Measurements from ENCODE around the gene ENTREP3.
"Not testable (repeated sequence)": the region's sequence is repeated elsewhere in the genome, so short reads cannot be mapped to it uniquely, and the experiment has no call there.

Gene ENTREP3

DNA sequence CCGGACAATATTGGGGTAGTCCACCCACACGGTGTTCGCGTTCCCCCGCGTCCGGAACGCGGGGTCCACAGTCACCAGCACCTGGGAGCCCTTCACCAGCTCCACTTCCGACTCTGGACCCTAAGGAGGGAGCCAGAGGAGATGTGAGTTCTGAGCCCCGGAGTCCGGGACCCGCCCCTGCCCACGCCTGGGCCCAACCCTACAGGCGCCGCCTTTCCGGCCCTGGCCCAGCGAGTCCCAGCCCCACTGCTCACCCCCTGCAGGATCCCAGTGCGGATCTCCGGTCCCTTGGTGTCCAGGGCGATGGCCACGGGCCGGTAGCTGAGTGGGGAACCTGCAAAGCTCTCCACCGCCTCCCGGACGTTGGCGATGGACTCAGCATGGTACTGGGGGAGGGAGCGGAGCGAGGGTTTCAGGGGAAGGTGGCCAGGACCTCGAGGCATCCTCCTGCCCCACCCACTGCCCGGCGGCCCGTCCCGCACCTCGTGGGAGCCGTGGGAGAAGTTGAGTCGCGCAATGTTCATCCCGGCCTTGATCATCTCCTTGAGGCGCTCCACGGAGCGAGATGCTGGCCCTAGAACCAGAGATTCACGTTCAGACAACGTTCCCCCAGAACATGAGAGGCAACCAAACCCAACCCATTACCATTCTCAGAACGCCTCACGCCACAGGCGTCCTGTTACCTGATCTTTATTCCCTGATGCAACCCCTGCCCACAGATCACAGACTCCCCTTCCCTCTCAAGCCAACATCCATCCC lies 40.1 kb upstream of the ENTREP3 start:
- H3K36me3 ChIP-seq (ENCODE audit: insufficient read depth, low read length), result no peaks in the 10 kb centered on the region
- no peak overlapping the region for H3K27ac ChIP-seq
- no peak overlapping the region for H3K9ac ChIP-seq (ENCODE audit: insufficient read length)
- no peak overlapping the region for H3K4me3 ChIP-seq
- no peak for DNase-seq (ENCODE audit: low read depth, low spot score)
- TF ChIP-seq EZH2 (IDR thresholded peaks at IDR 0.05) (no peak), POLR2AphosphoS5 (IDR thresholded peaks at IDR 0.05; ENCODE audit: borderline replicate concordance, low read depth, low read length) (no peak), FOXP2 (optimal IDR thresholded peaks at IDR 0.05; ENCODE audit: control extremely low read depth, extremely low read length, insufficient read depth) (no peak)
- H3K9me3 ChIP-seq (ENCODE audit: low read depth, low read length), result no peaks in the 10 kb centered on the region

DNA sequence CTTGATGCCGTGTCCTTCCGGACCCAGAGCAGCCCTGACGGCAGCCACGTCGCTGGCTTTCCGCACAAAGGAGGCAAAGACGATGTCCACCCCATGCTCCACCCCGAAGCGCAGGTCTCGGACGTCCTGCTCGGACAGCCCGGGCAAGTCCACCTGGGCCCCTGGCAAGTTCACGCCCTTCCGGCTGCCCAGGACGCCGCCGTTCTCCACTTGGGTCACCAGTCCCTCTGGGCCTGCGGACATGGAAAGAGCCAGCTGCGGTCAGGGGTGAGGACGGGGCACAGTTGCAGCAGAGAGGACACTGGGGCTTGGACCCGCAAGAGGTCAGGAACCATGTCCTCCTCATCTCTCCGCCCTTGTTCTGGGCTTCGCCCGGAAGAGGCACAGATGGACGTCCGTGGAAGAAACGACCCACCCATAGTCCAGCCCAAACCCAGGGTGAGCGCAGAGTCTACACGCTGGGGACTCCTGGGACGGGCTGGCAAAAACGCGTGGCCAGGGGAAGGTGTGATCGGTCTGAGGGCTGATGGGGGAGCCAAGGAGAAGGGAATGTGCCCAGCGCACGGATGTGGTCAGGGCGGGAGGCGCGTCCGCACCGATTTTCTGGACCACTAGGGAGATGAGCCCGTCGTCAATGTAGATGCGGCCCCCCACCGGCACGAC lies 39.4 kb upstream of the ENTREP3 start:
- no peak for DNase-seq (ENCODE audit: low read depth, low spot score)
- no peak overlapping the region for H3K4me3 ChIP-seq
- H3K9ac ChIP-seq (ENCODE audit: insufficient read length), result no peak overlapping the region
- no peaks in the 10 kb centered on the region for H3K9me3 ChIP-seq (ENCODE audit: low read depth, low read length)
- no peak overlapping the region for H3K27ac ChIP-seq
- H3K36me3 ChIP-seq (ENCODE audit: insufficient read depth, low read length), result no peaks in the 10 kb centered on the region
- TF ChIP-seq EZH2 (IDR thresholded peaks at IDR 0.05) (no peak), FOXP2 (optimal IDR thresholded peaks at IDR 0.05; ENCODE audit: control extremely low read depth, extremely low read length, insufficient read depth) (no peak), POLR2AphosphoS5 (IDR thresholded peaks at IDR 0.05; ENCODE audit: borderline replicate concordance, low read depth, low read length) (no peak)

GRCh38 chr1:155293086-155293749 lies 37.9 kb upstream of the ENTREP3 start:
- TF ChIP-seq EZH2 (IDR thresholded peaks at IDR 0.05), result no peak
- TF ChIP-seq FOXP2 (optimal IDR thresholded peaks at IDR 0.05; ENCODE audit: control extremely low read depth, extremely low read length, insufficient read depth), result no peak
- TF ChIP-seq POLR2AphosphoS5 (IDR thresholded peaks at IDR 0.05; ENCODE audit: borderline replicate concordance, low read depth, low read length), result no peak
- H3K4me3 ChIP-seq, result no peak overlapping the region

DNA sequence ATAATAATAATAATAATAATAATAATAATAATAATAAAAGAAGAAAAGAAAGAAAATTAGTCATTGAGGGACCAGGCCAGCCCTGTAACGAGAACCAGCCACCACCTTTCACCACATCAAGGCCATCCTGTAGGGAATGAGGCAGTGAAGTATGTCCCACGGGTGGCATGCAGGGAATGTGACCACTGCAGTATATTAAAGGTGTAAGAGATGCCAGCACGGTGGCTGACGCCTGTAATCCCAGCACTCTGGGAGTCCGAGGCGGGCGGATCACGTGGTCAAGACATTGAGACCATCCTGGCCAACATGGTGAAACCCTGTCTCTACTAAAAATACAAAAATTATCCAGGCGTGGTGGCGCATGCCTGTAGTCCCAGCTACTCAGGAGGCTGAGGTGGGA lies 35.7 kb upstream of the ENTREP3 start:
- not testable (repeated sequence) for DNase-seq (ENCODE audit: low read depth, low spot score); H3K9me3 ChIP-seq (ENCODE audit: low read depth, low read length); H3K36me3 ChIP-seq (ENCODE audit: insufficient read depth, low read length); H3K27ac ChIP-seq; H3K9ac ChIP-seq (ENCODE audit: insufficient read length); H3K4me3 ChIP-seq

More at GRCh38 chr1:155293086-155293749, 37.9 kb upstream of the ENTREP3 start:
- no peak for DNase-seq (ENCODE audit: low read depth, low spot score)
- no peak overlapping the region for H3K9ac ChIP-seq (ENCODE audit: insufficient read length)
- H3K9me3 ChIP-seq (ENCODE audit: low read depth, low read length), result no peaks in the 10 kb centered on the region
- no peak overlapping the region for H3K27ac ChIP-seq
- H3K36me3 ChIP-seq (ENCODE audit: insufficient read depth, low read length), result no peaks in the 10 kb centered on the region

GRCh38 chr1:155287987-155288543 lies 32.8 kb upstream of the ENTREP3 start:
- TF ChIP-seq POLR2AphosphoS5 (IDR thresholded peaks at IDR 0.05; ENCODE audit: borderline replicate concordance, low read depth, low read length), result no peak
- no peak for TF ChIP-seq FOXP2 (optimal IDR thresholded peaks at IDR 0.05; ENCODE audit: control extremely low read depth, extremely low read length, insufficient read depth)
- TF ChIP-seq EZH2 (IDR thresholded peaks at IDR 0.05), result no peak
- H3K9ac ChIP-seq (ENCODE audit: insufficient read length), result no peak overlapping the region

GRCh38 chr1:155286544-155286943 lies 31.3 kb upstream of the ENTREP3 start:
- TF ChIP-seq FOXP2 (optimal IDR thresholded peaks at IDR 0.05; ENCODE audit: control extremely low read depth, extremely low read length, insufficient read depth), result no peak
- no peak for TF ChIP-seq POLR2AphosphoS5 (IDR thresholded peaks at IDR 0.05; ENCODE audit: borderline replicate concordance, low read depth, low read length)
- no peak for TF ChIP-seq EZH2 (IDR thresholded peaks at IDR 0.05)
- H3K36me3 ChIP-seq (ENCODE audit: insufficient read depth, low read length), result no peaks in the 10 kb centered on the region
- DNase-seq (ENCODE audit: low read depth, low spot score), result no peak

More at GRCh38 chr1:155287987-155288543, 32.8 kb upstream of the ENTREP3 start:
- H3K4me3 ChIP-seq, result no peak overlapping the region
- H3K9me3 ChIP-seq (ENCODE audit: low read depth, low read length), result no peaks in the 10 kb centered on the region
- no peaks in the 10 kb centered on the region for H3K36me3 ChIP-seq (ENCODE audit: insufficient read depth, low read length)
- DNase-seq (ENCODE audit: low read depth, low spot score), result no peak
- no peak overlapping the region for H3K27ac ChIP-seq

GRCh38 chr1:155285631-155286044 lies 30.4 kb upstream of the ENTREP3 start:
- H3K4me3 ChIP-seq, result no peak overlapping the region
- H3K27ac ChIP-seq, result no peak overlapping the region
- no peaks in the 10 kb centered on the region for H3K9me3 ChIP-seq (ENCODE audit: low read depth, low read length)
- TF ChIP-seq FOXP2 (optimal IDR thresholded peaks at IDR 0.05; ENCODE audit: control extremely low read depth, extremely low read length, insufficient read depth), result no peak
- no peak for TF ChIP-seq EZH2 (IDR thresholded peaks at IDR 0.05)
- TF ChIP-seq POLR2AphosphoS5 (IDR thresholded peaks at IDR 0.05; ENCODE audit: borderline replicate concordance, low read depth, low read length), result no peak
- DNase-seq (ENCODE audit: low read depth, low spot score), result no peak
- no peak overlapping the region for H3K9ac ChIP-seq (ENCODE audit: insufficient read length)
- no peaks in the 10 kb centered on the region for H3K36me3 ChIP-seq (ENCODE audit: insufficient read depth, low read length)

More at GRCh38 chr1:155286544-155286943, 31.3 kb upstream of the ENTREP3 start:
- H3K9ac ChIP-seq (ENCODE audit: insufficient read length), result no peak overlapping the region
- H3K4me3 ChIP-seq, result no peak overlapping the region
- no peaks in the 10 kb centered on the region for H3K9me3 ChIP-seq (ENCODE audit: low read depth, low read length)
- H3K27ac ChIP-seq, result no peak overlapping the region

DNA sequence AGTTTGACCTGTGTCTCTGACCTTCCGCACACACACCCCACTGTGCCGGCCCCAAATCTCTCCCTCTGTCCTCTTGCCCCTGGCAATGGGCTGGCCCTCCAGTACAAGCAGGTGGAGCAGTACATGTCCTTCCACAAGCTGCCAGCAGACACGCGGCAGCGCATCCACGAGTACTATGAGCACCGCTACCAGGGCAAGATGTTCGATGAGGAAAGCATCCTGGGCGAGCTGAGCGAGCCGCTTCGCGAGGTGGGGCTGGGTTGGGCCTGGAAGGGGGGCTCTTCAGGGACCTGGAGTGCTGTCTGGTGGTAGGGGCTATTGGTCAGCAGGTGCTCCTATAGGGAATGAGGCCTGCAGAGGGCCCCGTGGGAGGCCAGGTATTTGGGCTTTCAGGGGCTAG lies 29.8 kb upstream of the ENTREP3 start:
- no peak for DNase-seq (ENCODE audit: low read depth, low spot score)
- TF ChIP-seq EZH2 (IDR thresholded peaks at IDR 0.05) (no peak), FOXP2 (optimal IDR thresholded peaks at IDR 0.05; ENCODE audit: control extremely low read depth, extremely low read length, insufficient read depth) (no peak), POLR2AphosphoS5 (IDR thresholded peaks at IDR 0.05; ENCODE audit: borderline replicate concordance, low read depth, low read length) (no peak)
- Histone ChIP-seq H3K9ac (ENCODE audit: insufficient read length) (no peak overlapping the region), H3K36me3 (ENCODE audit: insufficient read depth, low read length) (no peaks in the 10 kb centered on the region), H3K27ac (no peak overlapping the region), H3K9me3 (ENCODE audit: low read depth, low read length) (no peaks in the 10 kb centered on the region), H3K4me3 (no peak overlapping the region)

Measured in SK-N-MC (cell line).